Jurkat, Clone E6-1 (cell line): ENCODE results near the gene CUBN.

ENCODE experiments used
- DNase-seq: peaks from one replicate; pipeline ENCODE4 v3.0.0-alpha.2; 2011; ENCODE audit warnings: low read depth, low spot score
- H3K4me3 ChIP-seq: 2 replicates; pipeline ENCODE4 v1.5.1; 2011; ENCODE audit warnings: mild to moderate bottlenecking, low read length, control low read depth, moderate library complexity

The CUBN gene

DNA sequence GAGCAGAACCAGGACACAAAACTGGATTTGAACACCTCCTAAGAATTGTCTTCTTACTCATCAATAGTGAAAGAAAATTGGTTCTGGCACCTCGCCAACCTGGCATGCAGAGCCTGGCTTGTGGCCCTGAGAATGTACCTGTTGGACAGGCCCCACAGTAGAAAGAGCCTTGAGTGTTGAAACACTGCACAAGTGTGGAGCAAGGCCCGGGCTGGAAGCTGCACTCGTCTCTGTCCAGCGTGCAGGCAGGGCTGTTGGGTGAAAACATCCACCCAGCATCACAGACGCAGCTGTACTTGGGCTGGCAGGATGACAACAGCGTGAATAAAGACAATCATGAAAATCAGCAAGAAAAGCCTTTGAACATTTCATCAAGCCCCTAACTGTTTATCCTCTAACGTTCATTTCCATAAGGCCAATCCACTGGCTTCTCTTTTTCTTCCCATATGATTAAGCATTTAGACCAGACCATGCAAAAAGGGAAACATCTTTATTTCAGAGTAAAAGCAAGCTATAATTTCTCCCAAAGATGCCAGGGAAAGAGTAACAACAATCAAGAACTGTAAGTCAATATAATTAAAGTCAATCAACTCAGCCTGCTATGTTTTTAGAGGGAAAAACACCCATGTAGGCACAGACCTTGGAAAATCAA, 15.6 kb downstream of the CUBN start:
- H3K4me3 ChIP-seq, result no peak overlapping the region
- no peak for DNase-seq

DNA sequence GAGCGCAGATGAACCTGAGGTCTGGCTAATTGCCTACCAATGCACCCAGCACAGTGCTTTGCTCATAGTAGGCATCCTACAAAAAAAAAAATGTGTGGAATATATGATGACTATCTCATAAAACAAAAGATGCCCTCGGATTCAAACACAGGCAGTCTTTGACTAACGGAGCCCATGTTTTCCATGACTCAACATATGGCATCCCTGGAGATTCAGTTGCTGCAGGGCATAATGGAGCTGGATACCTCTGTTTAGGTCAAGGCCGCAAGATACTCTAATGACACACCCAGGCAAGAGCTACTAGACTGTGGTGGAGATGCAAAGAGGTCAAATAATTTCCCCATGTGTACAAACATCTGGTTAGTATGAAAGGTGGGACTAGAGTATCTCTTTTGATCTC, 16.3 kb downstream of the CUBN start:
- H3K4me3 ChIP-seq, result no peak overlapping the region
- no peak for DNase-seq

DNA sequence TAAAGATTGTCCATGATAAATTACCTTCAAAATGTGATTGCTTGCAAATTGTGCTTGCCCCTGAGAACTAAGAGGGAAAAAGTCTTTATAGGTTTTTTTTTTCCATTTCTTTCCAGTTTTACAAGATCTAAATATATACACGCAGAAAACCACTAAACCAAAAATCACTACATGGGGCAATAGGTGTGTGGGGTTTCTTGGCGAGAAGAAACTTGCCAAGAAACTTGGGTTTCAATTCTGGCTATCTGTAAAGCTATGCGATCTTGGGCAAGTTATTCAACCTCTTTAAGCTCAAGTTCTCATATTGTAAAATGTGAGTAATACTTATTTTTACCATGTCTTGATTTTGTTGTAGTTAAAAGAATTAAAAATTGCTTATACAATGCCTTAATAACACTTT, 17.0 kb downstream of the CUBN start:
- no peak overlapping the region for H3K4me3 ChIP-seq
- no peak for DNase-seq

DNA sequence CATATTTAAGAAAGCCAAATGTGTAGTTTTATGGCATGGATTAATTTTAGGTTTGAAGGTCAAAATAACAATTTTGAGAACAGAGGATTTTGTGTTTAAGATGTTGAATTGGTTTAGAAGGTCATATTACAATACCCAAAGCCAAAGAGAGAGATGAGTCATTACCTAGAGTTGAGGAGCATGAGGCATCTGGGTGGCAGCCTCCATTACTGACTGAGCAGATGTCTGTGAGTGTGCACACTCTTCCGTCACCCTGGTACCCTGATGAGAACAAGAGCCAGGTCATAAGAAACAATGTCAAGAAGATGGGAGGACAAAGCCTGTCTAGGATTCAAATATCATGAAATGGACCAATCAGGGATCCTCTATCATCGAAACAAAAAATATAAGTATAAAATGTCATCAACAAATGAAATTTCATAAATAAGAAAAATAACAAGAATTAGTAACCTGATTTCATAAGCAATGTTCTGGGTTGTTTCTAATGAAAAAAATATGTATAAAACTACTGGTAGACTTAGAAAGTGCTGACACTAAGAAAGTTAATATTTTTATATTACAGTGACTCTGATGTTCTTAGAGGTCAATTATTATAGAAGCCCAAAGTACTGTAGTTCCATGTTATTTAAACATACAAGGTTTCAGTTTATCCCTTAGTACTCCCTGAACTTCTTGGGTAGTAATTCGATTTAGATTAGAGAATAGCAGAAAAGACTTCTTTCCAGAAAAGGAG, 20.0 kb downstream of the CUBN start:
- DNase-seq, result no peak

DNA sequence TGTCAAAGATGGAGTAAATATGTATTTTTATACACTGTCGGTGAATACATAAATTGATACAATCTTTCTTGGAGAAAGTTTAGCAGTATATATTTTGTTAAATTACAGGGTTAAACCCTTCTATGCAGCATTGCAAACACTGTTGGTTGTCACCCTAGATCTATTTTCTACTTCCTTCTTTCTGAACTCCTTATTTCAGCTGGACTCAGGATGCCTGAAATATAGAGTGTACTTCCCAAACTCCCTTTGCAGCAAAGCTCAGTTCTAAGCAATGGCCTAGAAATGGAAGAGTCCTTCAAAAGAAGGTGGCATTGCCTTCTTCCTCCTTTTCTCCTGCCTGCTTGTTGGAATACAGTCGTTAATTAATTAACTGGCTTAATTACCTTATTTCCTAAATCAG, 20.6 kb downstream of the CUBN start:
- H3K4me3 ChIP-seq, result no peak overlapping the region
- DNase-seq, result no peak

More for the DNA sequence above, 20.0 kb downstream of the CUBN start:
- H3K4me3 ChIP-seq, result no peak overlapping the region

DNA sequence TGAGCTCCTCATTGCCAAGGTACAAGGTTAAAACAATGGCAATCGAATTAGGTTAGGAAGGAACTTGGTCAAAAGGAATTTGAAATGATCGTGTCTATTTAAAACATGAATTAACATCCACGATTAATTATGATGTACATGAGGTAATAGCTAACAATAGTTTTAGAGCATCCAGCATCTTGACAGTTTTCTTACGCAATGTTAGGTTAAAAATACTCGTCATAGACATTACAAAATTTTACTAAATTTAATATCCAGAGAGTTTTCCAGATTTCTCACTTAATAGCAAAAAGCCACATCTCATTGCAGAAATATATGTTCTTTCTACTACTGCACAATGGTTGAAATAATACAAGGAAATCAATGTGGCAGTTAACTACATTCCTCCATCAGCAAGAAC, 22.6 kb downstream of the CUBN start:
- no peak overlapping the region for H3K4me3 ChIP-seq
- no peak for DNase-seq

DNA sequence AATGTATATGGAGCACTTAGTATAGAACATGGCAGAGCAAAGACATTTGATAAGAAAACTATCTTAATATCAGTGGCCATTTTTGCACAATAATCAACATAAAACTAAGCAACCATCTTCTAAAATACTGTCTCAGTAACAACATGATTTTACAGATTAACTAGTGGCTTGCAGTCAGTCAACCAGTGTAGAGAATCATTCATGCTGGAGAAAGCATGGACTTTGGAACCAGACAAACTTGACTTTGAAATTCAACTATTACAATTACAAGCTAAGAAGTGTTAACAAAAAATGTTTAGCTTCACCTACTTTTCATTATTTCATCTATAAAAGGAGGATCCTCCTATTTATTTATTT, 27.7 kb downstream of the CUBN start:
- no peak for DNase-seq
- H3K4me3 ChIP-seq, result no peak overlapping the region

DNA sequence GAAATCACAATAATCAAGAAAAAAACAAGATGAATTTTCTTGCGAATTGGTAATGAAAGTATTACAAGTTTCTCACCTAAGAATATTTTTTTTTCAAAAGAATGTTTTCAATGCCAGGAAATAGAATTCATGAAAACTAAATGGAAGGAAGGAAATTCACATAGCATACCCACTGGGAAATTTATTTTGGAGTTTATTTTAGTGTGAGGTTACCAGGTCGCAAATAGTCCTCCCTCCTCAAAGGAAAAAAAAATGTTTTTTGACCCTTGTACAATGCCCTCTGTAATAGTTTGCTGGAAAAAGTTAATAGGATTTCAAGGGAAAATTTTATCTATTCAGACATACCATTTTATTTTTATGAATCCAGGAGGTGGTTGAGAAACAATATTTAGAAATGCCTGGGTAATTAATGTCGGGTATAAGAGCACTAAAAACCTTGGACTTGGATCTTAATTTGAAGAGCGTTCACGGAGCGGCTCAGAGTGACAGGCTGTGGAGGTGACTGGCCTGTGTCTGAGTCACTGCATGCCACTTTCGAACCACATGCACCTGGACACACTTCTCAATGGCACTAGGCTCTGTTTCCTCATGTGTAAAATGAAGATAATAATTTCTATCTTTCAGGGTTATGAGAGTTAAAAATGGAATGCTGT, 28.2 kb downstream of the CUBN start:
- no peak overlapping the region for H3K4me3 ChIP-seq
- no peak for DNase-seq

DNA sequence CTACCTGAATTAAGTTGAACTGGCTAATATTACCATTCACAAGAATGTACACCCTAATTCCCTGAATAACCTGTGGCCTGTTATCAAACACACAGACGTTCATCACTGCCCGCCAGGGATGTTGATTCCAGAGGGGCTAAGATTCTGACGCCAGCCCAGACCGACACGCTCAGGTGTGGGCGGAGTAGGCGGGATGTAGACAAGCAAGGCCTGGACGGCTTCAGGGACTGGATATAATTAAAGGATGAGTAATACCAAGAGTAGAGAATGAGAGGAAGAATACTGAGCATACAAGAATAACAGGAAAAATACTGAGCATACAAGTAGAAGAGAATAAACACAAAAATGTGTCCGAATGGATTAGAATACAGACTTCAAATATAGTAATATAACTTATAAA, 29.0 kb downstream of the CUBN start:
- DNase-seq, result no peak
- no peak overlapping the region for H3K4me3 ChIP-seq

DNA sequence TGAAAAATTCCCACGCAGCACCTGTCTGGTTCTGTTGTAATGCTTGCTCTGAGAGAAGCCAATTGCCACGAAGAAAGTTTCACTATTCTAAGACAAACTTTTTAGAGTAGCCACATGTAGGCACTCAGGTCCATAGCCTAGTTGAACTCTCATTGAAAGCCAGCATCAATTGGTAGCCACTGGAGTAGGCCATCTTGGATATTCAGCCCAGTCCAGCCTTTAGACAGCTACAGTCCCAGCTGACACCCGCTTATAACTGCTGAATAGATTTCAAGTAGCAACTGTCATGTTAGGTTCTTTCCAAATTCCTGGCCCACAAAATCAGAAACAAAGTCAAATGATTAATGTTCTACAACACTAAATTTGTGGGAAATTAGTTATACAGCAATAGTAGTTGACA, 31.6 kb downstream of the CUBN start:
- H3K4me3 ChIP-seq, result no peak overlapping the region
- no peak for DNase-seq

DNA sequence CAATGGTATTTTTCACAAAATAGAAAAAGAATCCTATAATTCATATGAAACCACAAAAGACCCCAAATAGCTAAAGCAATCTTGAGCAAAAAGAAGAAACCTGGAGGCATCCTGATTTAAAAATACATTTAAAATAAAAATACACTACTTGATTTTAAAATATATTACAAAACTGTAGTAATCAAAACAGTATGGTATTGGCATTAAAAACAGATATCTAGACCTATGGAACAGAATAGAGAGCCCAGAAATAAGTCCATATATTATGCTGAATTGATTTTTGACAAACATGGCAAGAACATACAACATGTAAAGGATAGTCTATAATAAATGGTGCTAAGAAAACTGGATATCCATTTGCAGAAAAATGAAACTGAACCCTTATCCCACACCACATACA, 34.8 kb downstream of the CUBN start:
- no peak for DNase-seq
- H3K4me3 ChIP-seq, result no peak overlapping the region

DNA sequence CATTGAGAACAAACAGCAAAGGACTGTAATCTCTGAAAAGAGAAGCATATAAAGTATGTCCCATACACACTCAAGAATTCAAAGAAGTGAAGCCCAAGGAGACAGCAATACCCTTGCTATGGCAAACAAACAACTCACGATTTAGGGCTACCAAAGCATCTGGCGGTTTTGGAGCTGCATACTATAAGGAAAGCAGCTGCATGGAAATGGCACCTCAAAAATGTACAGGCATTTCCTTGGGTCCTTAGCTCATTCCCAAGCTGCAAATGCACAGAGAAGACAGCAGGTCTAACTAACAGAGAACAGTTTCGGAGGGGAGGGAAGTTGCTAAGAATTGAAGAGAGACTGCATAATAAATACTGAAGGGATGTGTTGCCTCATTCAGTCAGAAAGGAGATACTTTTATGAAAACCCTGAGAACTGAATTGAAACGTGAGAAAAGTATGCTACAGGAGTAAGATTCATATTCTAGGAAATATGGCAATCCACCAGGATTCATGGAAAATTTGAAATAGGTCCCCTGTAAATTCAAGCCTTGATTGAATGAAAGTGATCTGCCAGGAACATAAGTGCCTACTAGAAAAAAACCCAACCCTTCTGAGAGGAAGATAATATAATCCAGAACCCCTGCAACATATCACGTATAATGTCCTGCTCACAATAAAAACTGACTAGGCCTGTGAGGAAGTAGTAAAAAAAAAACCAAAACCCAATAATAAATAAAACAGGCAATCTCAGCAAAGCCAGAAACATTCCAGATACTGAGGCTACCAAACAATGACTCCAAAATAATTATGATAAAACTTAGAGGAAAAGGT, 36.4 kb downstream of the CUBN start:
- DNase-seq, result no peak
- H3K4me3 ChIP-seq, result no peak overlapping the region

DNA sequence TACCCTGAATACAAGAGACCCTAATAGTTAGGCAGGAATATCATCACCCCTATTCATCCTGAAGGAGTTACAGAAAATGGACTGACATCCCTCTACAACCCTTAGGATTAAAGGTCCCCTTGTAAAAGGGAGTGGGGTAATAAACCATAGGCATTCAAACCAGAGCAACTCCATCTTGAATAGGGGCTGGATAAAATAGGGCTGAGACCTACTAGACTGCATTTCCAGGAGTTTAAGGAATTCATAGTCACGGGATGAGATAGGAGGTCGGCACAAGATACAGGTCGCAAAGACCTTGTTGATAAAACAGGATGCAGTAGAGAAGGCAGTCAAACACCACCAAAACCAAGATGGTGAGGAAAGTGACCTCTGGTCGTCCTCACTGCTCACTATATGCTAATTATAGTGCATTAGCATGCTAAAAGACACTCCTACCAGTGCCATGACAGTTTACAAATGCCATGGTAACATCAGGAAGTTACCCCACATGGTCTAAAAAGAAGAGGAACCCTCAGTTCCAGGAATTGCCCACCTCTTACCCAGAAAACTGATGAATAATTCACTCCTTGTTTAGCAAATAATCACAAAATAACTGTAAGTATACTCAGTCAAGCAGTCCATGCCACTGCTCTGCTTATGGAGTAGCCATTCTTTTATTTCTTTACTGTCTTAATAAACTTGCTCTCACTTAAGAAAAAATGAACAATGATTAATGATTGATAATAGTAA, 37.2 kb downstream of the CUBN start:
- DNase-seq, result no peak

DNA sequence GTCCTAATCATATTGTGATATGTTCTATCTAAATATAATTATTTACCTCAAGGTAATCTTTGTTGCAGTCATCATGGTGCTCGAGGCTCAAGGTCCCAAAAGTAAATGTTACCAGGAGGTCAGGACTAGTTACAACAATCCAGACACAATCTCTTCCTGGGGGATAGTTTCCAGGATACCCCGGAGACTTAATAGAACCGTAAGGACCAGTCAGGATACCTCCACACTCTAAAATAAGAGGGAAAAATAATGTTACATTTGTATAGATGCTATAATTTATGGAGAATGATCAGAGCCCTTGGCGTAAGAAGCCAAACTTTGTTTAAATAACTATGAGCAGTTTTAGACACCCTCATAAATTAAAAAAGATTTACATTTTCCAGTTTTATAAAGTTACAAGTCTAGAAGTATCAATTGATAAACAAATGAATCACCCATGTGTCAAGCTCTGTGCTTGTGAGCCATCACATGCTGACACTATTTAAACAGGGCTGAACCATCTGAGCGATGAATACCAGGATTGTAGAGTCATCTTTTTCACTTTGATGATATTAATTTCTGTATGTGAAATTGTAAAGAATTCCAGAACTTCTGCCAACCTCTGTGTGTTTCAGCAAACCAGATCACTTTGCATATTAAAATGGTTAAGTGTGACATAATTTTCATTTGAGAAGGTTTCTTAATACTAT, 41.3 kb downstream of the CUBN start:
- H3K4me3 ChIP-seq, result no peak overlapping the region
- DNase-seq, result no peak

More for the DNA sequence above, 37.2 kb downstream of the CUBN start:
- no peak overlapping the region for H3K4me3 ChIP-seq

DNA sequence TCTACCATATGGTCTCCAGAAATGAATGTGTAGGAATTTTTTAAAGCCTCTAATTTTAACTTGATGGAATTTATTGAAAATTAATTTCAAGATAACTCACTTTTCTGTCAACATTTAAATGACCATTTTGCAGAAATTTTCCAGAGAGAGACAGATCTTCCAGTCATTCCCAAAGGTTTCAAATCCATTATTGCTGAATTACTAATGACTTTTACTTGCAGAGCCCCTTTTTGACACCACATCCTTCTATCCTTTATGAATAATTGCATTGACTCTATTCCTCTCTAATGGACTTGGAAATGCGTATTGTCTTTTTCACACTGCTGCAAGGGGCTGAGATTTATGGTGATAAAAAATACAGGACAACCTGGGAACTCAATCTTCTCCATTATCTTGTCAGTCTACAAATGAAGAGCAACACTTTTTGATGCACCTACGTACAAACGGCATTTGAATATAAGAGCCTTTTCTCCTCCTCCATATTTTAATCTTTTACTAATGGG, 42.7 kb downstream of the CUBN start:
- H3K4me3 ChIP-seq, result no peak overlapping the region
- no peak for DNase-seq

DNA sequence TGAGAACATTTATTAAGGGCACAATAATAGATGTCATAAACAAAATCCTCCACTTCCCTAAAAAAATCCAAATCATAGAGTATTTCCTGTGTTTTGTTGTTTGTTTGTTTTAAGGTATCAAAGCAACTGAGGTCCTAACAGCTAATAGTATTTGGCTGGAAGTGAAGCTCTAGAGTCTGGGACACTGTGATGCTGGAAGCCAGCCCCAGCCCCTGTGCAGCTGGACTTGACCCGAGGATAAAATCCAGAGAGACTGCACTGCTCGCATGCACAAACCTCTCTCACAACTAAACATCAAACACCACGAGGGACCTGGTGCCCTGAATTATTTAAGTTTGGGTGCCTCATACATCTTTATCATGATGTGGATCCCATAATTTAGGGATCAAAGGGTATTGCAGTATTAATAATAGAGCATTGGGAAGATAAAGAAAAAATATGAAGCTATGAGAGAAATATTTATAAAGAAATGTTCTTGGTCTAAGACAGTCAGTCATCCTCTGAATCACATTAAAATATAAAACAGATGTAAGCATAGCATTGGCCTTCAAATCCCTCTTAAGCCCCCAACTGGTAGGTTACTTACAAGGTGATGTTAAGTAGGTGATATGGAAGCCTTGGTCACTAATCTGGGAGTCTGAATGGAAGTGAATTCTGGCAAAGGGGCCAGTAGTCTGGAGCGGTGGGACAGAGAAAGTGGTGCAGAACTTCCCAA, 44.4 kb downstream of the CUBN start:
- DNase-seq, result no peak
- no peak overlapping the region for H3K4me3 ChIP-seq

DNA sequence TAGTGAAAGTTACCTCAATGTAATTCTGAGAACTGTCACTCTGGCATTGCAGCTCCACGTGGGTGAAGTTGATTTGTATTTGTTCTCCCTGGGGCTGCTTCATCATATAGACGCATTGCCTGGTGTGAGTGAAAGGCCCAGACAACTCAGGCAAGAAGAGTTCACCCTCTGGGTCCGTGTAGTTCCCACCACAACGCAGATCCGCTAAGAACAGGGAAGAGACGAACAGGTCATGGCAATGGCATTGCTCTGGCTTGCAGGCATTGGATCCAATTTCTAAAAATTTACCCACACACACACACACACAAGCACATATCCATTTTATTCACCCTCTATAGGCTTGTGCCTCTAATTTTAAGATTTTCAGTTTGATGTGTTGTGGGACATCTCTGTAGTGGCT, 45.4 kb downstream of the CUBN start:
- DNase-seq, result no peak
- no peak overlapping the region for H3K4me3 ChIP-seq

DNA sequence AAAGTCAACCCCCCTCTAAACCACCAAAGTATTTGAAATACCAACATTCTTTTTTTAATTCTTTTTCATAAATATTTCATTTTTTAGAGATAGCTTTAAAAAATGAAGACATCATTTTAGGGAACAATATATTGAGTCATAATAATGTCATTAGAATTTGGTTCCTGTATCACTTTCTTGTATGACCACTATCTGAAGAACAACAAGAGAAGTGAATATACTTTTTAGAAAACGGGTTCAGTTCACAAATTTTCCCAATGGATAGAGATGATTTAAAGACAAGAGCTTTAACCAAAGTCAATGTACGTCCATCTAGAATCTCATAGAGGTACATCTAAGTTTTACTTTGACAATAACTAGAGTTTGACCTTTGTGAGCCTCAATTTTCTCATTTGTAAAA, 48.2 kb downstream of the CUBN start:
- no peak for DNase-seq
- no peak overlapping the region for H3K4me3 ChIP-seq
